IMR-90 (cell line): ENCODE measurements around the gene RPS23. TPM values are rescaled to one million over a fixed set of nuclear protein-coding genes. Genes with fewer than 3 reads are reported as not detected.

Experiments
- ATAC-seq: fragments of 200-7000 bp; cut with Tn5 transposase; 2 replicates; pipeline ENCODE4 v1.9.1; 2020; ENCODE audit warnings: low read depth, mild to moderate bottlenecking, moderate library complexity
- BruUV-seq: library from RNA; stranded (reverse); fragments of 400-500 nt; replicated peaks from 2 replicates; lab custom pipeline; 2021; lab: Mats Ljungman, UMichigan
- CTCF ChIA-PET: fragments of 300-600 bp; formaldehyde crosslinking; extraction: SDS; loops from one replicate; lab custom pipeline; 2021; ENCODE audit warnings: antibody characterized with exemption; lab: Yijun Ruan, JAX
- POLR2A ChIA-PET: fragments of 300-600 bp; sonication (Branson Sonifier 250); formaldehyde crosslinking; loops from one replicate; lab custom pipeline; 2022; ENCODE audit warnings: antibody characterized with exemption; ENCODE audit not compliant: unreplicated experiment; lab: Charles Lee
- DNase-seq: peaks from one replicate; pipeline ENCODE4 v3.0.0; 2013
- H2AFZ ChIP-seq: replicated peaks from 2 replicates; pipeline ENCODE3; 2013; ENCODE audit warnings: low read length, mild to moderate bottlenecking; ENCODE audit not compliant: poor library complexity
- H2AK5ac ChIP-seq: 2 replicates; pipeline ENCODE4 v1.6.1; 2013; ENCODE audit warnings: low read depth, low read length, inconsistent platforms
- H2AK9ac ChIP-seq: replicated peaks from 2 replicates; pipeline ENCODE3; 2013; ENCODE audit warnings: mild to moderate bottlenecking, low read depth, low read length, moderate library complexity; ENCODE audit not compliant: poor library complexity
- H2BK120ac ChIP-seq: 2 replicates; pipeline ENCODE4 v1.6.1; 2013; ENCODE audit warnings: low read depth, low read length, inconsistent platforms
- H2BK15ac ChIP-seq: 3 replicates; pipeline ENCODE4 v1.6.1; 2013; ENCODE audit warnings: low read depth, low read length, inconsistent platforms
- H2BK20ac ChIP-seq: 2 replicates; pipeline ENCODE4 v1.6.1; 2013; ENCODE audit warnings: low read depth, mild to moderate bottlenecking, inconsistent platforms, low read length, moderate library complexity
- H2BK5ac ChIP-seq: 2 replicates; pipeline ENCODE4 v1.6.1; 2013; ENCODE audit warnings: mild to moderate bottlenecking, low read depth, low read length, inconsistent platforms; ENCODE audit not compliant: poor library complexity, severe bottlenecking
- H3K14ac ChIP-seq: replicated peaks from 2 replicates; pipeline ENCODE4 v1.6.1; 2013; ENCODE audit warnings: low read depth, low read length, inconsistent platforms
- H3K18ac ChIP-seq: 2 replicates; pipeline ENCODE4 v1.6.1; 2013; ENCODE audit warnings: low read depth, low read length, control low read depth
- H3K23ac ChIP-seq: 2 replicates; pipeline ENCODE4 v1.6.1; 2013; ENCODE audit warnings: low read depth, low read length, inconsistent platforms
- H3K27ac ChIP-seq: 2 replicates; pipeline ENCODE4 v1.5.1; 2013; ENCODE audit warnings: mild to moderate bottlenecking, control low read depth, low read length; ENCODE audit not compliant: insufficient read depth
- H3K27me3 ChIP-seq: 2 replicates; pipeline ENCODE4 v1.6.1; 2013; ENCODE audit warnings: low read length; ENCODE audit not compliant: control insufficient read depth, insufficient read depth
- H3K36me3 ChIP-seq: 2 replicates; pipeline ENCODE4 v1.6.1; 2013; ENCODE audit warnings: low read length, mixed read lengths; ENCODE audit not compliant: control insufficient read depth, insufficient read depth
- H3K4ac ChIP-seq: 2 replicates; pipeline ENCODE4 v1.6.1; 2013; ENCODE audit warnings: low read depth, low read length, inconsistent platforms
- H3K4me1 ChIP-seq: 2 replicates; pipeline ENCODE4 v1.6.1; 2013; ENCODE audit warnings: low read length, mixed read lengths; ENCODE audit not compliant: control insufficient read depth, insufficient read depth
- H3K4me2 ChIP-seq: 2 replicates; pipeline ENCODE4 v1.6.1; 2013; ENCODE audit warnings: low read depth, mild to moderate bottlenecking, control low read depth, low read length, moderate library complexity
- H3K4me3 ChIP-seq: 2 replicates; pipeline ENCODE4 v1.5.1; 2013; ENCODE audit warnings: low read depth, mild to moderate bottlenecking, control low read depth, low read length, moderate library complexity; ENCODE audit not compliant: insufficient read depth
- H3K56ac ChIP-seq: 2 replicates; pipeline ENCODE4 v1.6.1; 2013; ENCODE audit warnings: low read length, inconsistent platforms; ENCODE audit not compliant: insufficient read depth; ENCODE audit errors: extremely low read depth
- H3K79me1 ChIP-seq, 2 experiments: 2 replicates each; pipeline ENCODE4 v1.6.1; 2013; ENCODE audit warnings: low read length in 2 of 2, inconsistent platforms in 1 of 2, low read depth in 1 of 2
- H3K9ac ChIP-seq: 2 replicates; pipeline ENCODE4 v1.6.1; 2013; ENCODE audit warnings: low read depth, low read length, control low read depth
- H3K9me1 ChIP-seq: 2 replicates; pipeline ENCODE4 v1.6.1; 2013; ENCODE audit warnings: low read length, inconsistent platforms; ENCODE audit not compliant: insufficient read depth
- H3K9me3 ChIP-seq: 2 replicates; pipeline ENCODE4 v1.6.1; 2013; ENCODE audit warnings: low read length; ENCODE audit not compliant: control insufficient read depth, insufficient read depth
- H4K20me1 ChIP-seq: 2 replicates; pipeline ENCODE4 v1.6.1; 2013; ENCODE audit warnings: low read length, inconsistent platforms; ENCODE audit not compliant: insufficient read depth
- H4K5ac ChIP-seq: 2 replicates; pipeline ENCODE4 v1.6.1; 2013; ENCODE audit warnings: mild to moderate bottlenecking, low read depth, low read length, control low read depth
- H4K8ac ChIP-seq, 2 experiments: 2 replicates each; pipeline ENCODE4 v1.6.1; 2013; ENCODE audit warnings: low read depth in 2 of 2, low read length in 2 of 2, control low read depth in 1 of 2, inconsistent platforms in 1 of 2
- H4K91ac ChIP-seq: 2 replicates; pipeline ENCODE4 v1.6.1; 2013; ENCODE audit warnings: low read depth, low read length, inconsistent platforms; ENCODE audit not compliant: insufficient read depth
- BHLHE40 ChIP-seq: fragments of 150-350 bp; IDR thresholded peaks from 2 replicates; pipeline ENCODE4 v1.6.1; 2016; ENCODE audit warnings: mild to moderate bottlenecking, low read depth, low read length
- CEBPB ChIP-seq: IDR thresholded peaks from 2 replicates; pipeline ENCODE4 v1.6.1; 2012; ENCODE audit warnings: low read depth, low read length, improper control_type of control experiment
- CHD1 ChIP-seq: IDR thresholded peaks from 2 replicates; pipeline ENCODE4 v1.6.1; 2012; ENCODE audit warnings: low read depth, low read length, improper control_type of control experiment
- FOS ChIP-seq: fragments of 150-350 bp; IDR thresholded peaks from 2 replicates; pipeline ENCODE4 v1.6.1; 2016; ENCODE audit warnings: low read depth, low read length
- MAFK ChIP-seq: IDR thresholded peaks from 2 replicates; pipeline ENCODE4 v1.6.1; 2012; ENCODE audit warnings: low read depth, low read length, improper control_type of control experiment
- NFE2L2 ChIP-seq: fragments of 150-350 bp; IDR thresholded peaks from 2 replicates; pipeline ENCODE4 v1.6.1; 2016; ENCODE audit warnings: low read depth, mild to moderate bottlenecking, low read length
- POLR2A ChIP-seq: IDR thresholded peaks from 2 replicates; pipeline ENCODE4 v1.6.1; 2012; ENCODE audit warnings: mild to moderate bottlenecking, low read depth, low read length
- RCOR1 ChIP-seq: IDR thresholded peaks from 2 replicates; pipeline ENCODE4 v1.6.1; 2012; ENCODE audit warnings: mild to moderate bottlenecking, low read length, improper control_type of control experiment; ENCODE audit not compliant: insufficient replicate concordance
- RFX5 ChIP-seq: IDR thresholded peaks from 2 replicates; pipeline ENCODE4 v1.8.0; 2012; ENCODE audit warnings: low read depth, mild to moderate bottlenecking, low read length, moderate library complexity
- SMC3 ChIP-seq: fragments of 150-350 bp; IDR thresholded peaks from 2 replicates; pipeline ENCODE4 v1.6.1; 2016; ENCODE audit warnings: low read depth, mild to moderate bottlenecking, antibody characterized with exemption, low read length, moderate library complexity
- WGBS, 2 experiments: methylation state at CpG; one replicate each; pipeline versions ENCODE4 v1.1.5 to v1.1.7; 2013; ENCODE audit warnings: missing lambda C conversion rate in 2 of 2; ENCODE audit not compliant: insufficient read length in 1 of 2; ENCODE audit errors: extremely low coverage in 2 of 2; 5-methylcytosine and 5-hydroxymethylcytosine counted together
- dilution Hi-C: fragments of 300-500 bp; cut with HindIII; formaldehyde crosslinking; loops from one replicate; pipeline ENCODE4 v1.14.3; 2018; ENCODE audit warnings: low sequenced_read_pairs; ENCODE audit not compliant: unreplicated experiment
- in situ Hi-C: fragments of 300-500 bp; cut with MboI; formaldehyde crosslinking; loops from 3 replicates; pipeline ENCODE4 v1.14.3; 2019; ENCODE audit warnings: low sequenced_read_pairs, inconsistent platforms, mixed read lengths
- intact Hi-C: fragments of 100-400 bp; cut with micrococcal nuclease; formaldehyde crosslinking; loops from 2 replicates; pipeline ENCODE4 v1.10.0; 2022
- polyA plus RNA-seq, 3 experiments: library from polyadenylated mRNA; depleted of rRNA; stranded (reverse); fragments of >200 nt; gene quantifications; 2 replicates each; pipeline ENCODE4 v1.2.3, GENCODE V29; 2012; ENCODE audit warnings: low replicate concordance in 1 of 3
- total RNA-seq: library from RNA; depleted of rRNA; stranded (reverse); fragments of >200 nt; gene quantifications from 2 replicates; pipeline ENCODE4 v1.2.3, GENCODE V29; 2012
- TF ChIP-seq, protein P1 (sequence below): fragments of 150-350 bp; IDR thresholded peaks from 2 replicates; pipeline ENCODE4 v1.6.1; 2017; ENCODE audit warnings: mild to moderate bottlenecking, antibody characterized with exemption, low read length, low read depth
- TF ChIP-seq, protein P2 (sequence below): conservative IDR thresholded peaks from 2 replicates; pipeline ENCODE4 v1.5.1; 2012; ENCODE audit warnings: mild to moderate bottlenecking, low read depth, low read length, improper control_type of control experiment
- TF ChIP-seq, protein P3 (sequence below): fragments of 150-350 bp; IDR thresholded peaks from 2 replicates; pipeline ENCODE4 v1.6.1; 2016; ENCODE audit warnings: low read depth, mild to moderate bottlenecking, low read length, moderate library complexity, borderline replicate concordance

RPS23 gene
- total and polyA plus RNA-seq, 2 of the 4 experiments (the other 2 are of a cell fraction), result 3,186 to 3,318 TPM

DNA sequence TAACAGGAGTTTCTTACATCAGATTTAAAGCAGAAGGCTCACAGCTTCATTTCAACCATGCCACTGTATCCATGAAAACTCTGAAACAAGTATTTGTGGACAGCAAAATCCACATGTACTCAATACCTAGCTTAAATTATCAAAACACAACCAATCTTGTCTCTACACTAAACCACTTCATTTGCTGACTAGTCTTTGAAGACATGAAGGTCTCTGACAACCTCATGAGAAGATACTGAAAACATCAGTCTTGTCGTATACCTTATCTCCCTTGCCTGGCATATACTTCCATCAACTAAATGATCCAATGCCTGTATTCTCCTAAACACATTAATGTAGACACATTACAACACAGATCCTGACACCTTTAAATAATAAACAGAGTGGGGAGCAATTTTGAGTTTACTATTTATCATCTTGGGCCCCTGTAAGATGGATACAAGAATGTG lies 2.9 kb downstream of the RPS23 start:
- POLR2A ChIA-PET, result no interaction called here
- WGBS, 2 experiments, result 100% methylated on average over 1 of the region's 1 CpG; no CpG with 5 or more reads in 1 of the 2 experiments
- Histone ChIP-seq H3K4me2 (no peak overlapping the region), H4K5ac (no peak overlapping the region), H2AK5ac (no peak overlapping the region), H2BK5ac (no peak overlapping the region), H3K27me3 (no peaks in the 10 kb centered on the region), H4K91ac (no peak overlapping the region), H3K4ac (no peak overlapping the region), H3K14ac (no peak overlapping the region), H3K23ac (no peak overlapping the region), H2BK120ac (no peak overlapping the region), H3K36me3 (peaks cover 22% of the 10 kb centered on the region), H3K27ac (no peak overlapping the region), H3K79me1 (peaks cover 29 to 50% of the 10 kb centered on the region in 2 experiments), H2BK20ac (no peak overlapping the region), H3K4me3 (no peak overlapping the region), H2AK9ac (no peak overlapping the region), H3K9ac (no peak overlapping the region), H3K4me1 (no peaks in the 10 kb centered on the region), H3K56ac (no peak overlapping the region), H2BK15ac (no peak overlapping the region), H2AFZ (no peak overlapping the region), H3K9me1 (peaks cover 4% of the 10 kb centered on the region; the same call in 1 of the 2 replicates), H4K20me1 (no peaks in the 10 kb centered on the region; the same call in 1 of the 2 replicates), H4K8ac (no peak overlapping the region), H3K9me3 (no peaks in the 10 kb centered on the region), H3K18ac (no peak overlapping the region)
- CTCF ChIA-PET, result no interaction called here
- TF ChIP-seq NFE2L2 (no peak), RCOR1 (no peak), CHD1 (no peak), SMC3 (no peak), CEBPB (no peak), BHLHE40 (no peak), POLR2A (no peak), FOS (no peak), RFX5 (no peak), MAFK (no peak)
- TF ChIP-seq, protein P1, sequence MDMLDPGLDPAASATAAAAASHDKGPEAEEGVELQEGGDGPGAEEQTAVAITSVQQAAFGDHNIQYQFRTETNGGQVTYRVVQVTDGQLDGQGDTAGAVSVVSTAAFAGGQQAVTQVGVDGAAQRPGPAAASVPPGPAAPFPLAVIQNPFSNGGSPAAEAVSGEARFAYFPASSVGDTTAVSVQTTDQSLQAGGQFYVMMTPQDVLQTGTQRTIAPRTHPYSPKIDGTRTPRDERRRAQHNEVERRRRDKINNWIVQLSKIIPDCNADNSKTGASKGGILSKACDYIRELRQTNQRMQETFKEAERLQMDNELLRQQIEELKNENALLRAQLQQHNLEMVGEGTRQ, result no peak
- TF ChIP-seq, protein P2, sequence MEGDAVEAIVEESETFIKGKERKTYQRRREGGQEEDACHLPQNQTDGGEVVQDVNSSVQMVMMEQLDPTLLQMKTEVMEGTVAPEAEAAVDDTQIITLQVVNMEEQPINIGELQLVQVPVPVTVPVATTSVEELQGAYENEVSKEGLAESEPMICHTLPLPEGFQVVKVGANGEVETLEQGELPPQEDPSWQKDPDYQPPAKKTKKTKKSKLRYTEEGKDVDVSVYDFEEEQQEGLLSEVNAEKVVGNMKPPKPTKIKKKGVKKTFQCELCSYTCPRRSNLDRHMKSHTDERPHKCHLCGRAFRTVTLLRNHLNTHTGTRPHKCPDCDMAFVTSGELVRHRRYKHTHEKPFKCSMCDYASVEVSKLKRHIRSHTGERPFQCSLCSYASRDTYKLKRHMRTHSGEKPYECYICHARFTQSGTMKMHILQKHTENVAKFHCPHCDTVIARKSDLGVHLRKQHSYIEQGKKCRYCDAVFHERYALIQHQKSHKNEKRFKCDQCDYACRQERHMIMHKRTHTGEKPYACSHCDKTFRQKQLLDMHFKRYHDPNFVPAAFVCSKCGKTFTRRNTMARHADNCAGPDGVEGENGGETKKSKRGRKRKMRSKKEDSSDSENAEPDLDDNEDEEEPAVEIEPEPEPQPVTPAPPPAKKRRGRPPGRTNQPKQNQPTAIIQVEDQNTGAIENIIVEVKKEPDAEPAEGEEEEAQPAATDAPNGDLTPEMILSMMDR, result no peak
- TF ChIP-seq, protein P3, sequence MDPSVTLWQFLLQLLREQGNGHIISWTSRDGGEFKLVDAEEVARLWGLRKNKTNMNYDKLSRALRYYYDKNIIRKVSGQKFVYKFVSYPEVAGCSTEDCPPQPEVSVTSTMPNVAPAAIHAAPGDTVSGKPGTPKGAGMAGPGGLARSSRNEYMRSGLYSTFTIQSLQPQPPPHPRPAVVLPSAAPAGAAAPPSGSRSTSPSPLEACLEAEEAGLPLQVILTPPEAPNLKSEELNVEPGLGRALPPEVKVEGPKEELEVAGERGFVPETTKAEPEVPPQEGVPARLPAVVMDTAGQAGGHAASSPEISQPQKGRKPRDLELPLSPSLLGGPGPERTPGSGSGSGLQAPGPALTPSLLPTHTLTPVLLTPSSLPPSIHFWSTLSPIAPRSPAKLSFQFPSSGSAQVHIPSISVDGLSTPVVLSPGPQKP, result no peak
- ATAC-seq (no peak), DNase-seq (no peak)
- in situ Hi-C loops, result no loop called here
- no TSS peak for BruUV-seq
- dilution Hi-C loops, result no loop called here
- intact Hi-C loops, result no loop called here
